ENCODE results near the gene LCE1A. TPM values are rescaled to one million over a fixed set of nuclear protein-coding genes. Genes with fewer than 3 reads are reported as not detected.

Gene LCE1A
- total and polyA plus RNA-seq, 2 of the 8 experiments (the other 6 are each of a cell fraction or from before 2014, with no cell fraction given), result not detected

DNA sequence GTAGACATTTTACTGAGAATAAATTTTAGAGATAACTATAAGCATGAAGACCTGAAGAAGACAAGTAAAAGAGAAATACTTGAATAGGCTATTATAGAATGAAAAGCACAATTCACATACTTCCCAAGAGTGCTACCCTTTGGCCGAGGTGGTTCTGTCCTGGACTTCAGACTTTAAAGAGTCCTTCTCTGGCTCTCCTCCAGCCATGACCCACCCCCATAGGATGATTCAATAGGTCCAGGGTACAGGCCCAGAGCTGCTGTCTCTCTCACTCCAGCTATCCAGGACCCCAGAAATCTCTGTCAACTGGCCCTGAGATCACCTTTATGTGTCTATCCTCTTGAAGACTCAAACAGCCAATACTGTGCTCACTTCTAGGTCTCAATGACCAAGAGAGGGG is 49.6 kb downstream of the LCE1A start (continued):
- TF ChIP-seq FOSL1 (IDR thresholded peaks at IDR 0.05; ENCODE audit: insufficient read depth, low read depth, low read length) (no peak), TAF7 (optimal IDR thresholded peaks at IDR 0.05; ENCODE audit: borderline replicate concordance, low read depth, low read length) (no peak), BACH1 (IDR thresholded peaks at IDR 0.05; ENCODE audit: low read length) (no peak)
- TF ChIP-seq, protein P1, sequence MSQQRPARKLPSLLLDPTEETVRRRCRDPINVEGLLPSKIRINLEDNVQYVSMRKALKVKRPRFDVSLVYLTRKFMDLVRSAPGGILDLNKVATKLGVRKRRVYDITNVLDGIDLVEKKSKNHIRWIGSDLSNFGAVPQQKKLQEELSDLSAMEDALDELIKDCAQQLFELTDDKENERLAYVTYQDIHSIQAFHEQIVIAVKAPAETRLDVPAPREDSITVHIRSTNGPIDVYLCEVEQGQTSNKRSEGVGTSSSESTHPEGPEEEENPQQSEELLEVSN (IDR thresholded peaks at IDR 0.05), result no peak

Other genes with a start within 250 kb of the LCE1A start
- not detected in 2 replicates for gene LCE3D, start 247.0 kb upstream of the LCE1A start, total RNA-seq (2021; fragmentation: NEBNext Ultra II Directional; extraction: Animal tissue kit (Norgen Biotek cat#: 25700))
- gene LCE3D, start 247.0 kb upstream of the LCE1A start, polyA plus RNA-seq (2011; rRNA removed), result not detected in 2 replicates
- not detected in 2 replicates for gene LCE3C, start 227.2 kb upstream of the LCE1A start, total RNA-seq (2021; fragmentation: NEBNext Ultra II Directional; extraction: Animal tissue kit (Norgen Biotek cat#: 25700))
- not detected in 2 replicates for gene LCE3C, start 227.2 kb upstream of the LCE1A start, polyA plus RNA-seq (2011; rRNA removed)
- gene LCE3B, start 213.7 kb upstream of the LCE1A start, total RNA-seq (2021; fragmentation: NEBNext Ultra II Directional; extraction: Animal tissue kit (Norgen Biotek cat#: 25700)), result not detected in 2 replicates
- not detected in 2 replicates for gene LCE3B, start 213.7 kb upstream of the LCE1A start, polyA plus RNA-seq (2011; rRNA removed)
- gene LCE3A, start 204.4 kb upstream of the LCE1A start, total RNA-seq (2021; fragmentation: NEBNext Ultra II Directional; extraction: Animal tissue kit (Norgen Biotek cat#: 25700)), result not detected in 2 replicates
- not detected in 2 replicates for gene LCE3A, start 204.4 kb upstream of the LCE1A start, polyA plus RNA-seq (2011; rRNA removed)
- gene LCE2D, start 164.1 kb upstream of the LCE1A start, total RNA-seq (2021; fragmentation: NEBNext Ultra II Directional; extraction: Animal tissue kit (Norgen Biotek cat#: 25700)), result not detected in 2 replicates
- gene LCE2D, start 164.1 kb upstream of the LCE1A start, polyA plus RNA-seq (2011; rRNA removed), result not detected in 2 replicates
- not detected in 2 replicates for gene LCE2C, start 152.2 kb upstream of the LCE1A start, total RNA-seq (2021; fragmentation: NEBNext Ultra II Directional; extraction: Animal tissue kit (Norgen Biotek cat#: 25700))
- not detected in 2 replicates for gene LCE2C, start 152.2 kb upstream of the LCE1A start, polyA plus RNA-seq (2011; rRNA removed)
- gene LCE2B, start 141.3 kb upstream of the LCE1A start, total RNA-seq (2021; fragmentation: NEBNext Ultra II Directional; extraction: Animal tissue kit (Norgen Biotek cat#: 25700)), result not detected in 2 replicates
- not detected in 2 replicates for gene LCE2B, start 141.3 kb upstream of the LCE1A start, polyA plus RNA-seq (2011; rRNA removed)
- gene LCE2A, start 129.1 kb upstream of the LCE1A start, total RNA-seq (2021; fragmentation: NEBNext Ultra II Directional; extraction: Animal tissue kit (Norgen Biotek cat#: 25700)), result not detected in 2 replicates
- not detected in 2 replicates for gene LCE2A, start 129.1 kb upstream of the LCE1A start, polyA plus RNA-seq (2011; rRNA removed)
- gene LCE4A, start 119.3 kb upstream of the LCE1A start, total RNA-seq (2021; fragmentation: NEBNext Ultra II Directional; extraction: Animal tissue kit (Norgen Biotek cat#: 25700)), result not detected in 2 replicates
- not detected in 2 replicates for gene LCE4A, start 119.3 kb upstream of the LCE1A start, polyA plus RNA-seq (2011; rRNA removed)
- gene KPRP, start 69.4 kb upstream of the LCE1A start, total RNA-seq (2021; fragmentation: NEBNext Ultra II Directional; extraction: Animal tissue kit (Norgen Biotek cat#: 25700)), result not detected in 2 replicates
- gene KPRP, start 69.4 kb upstream of the LCE1A start, polyA plus RNA-seq (2011; rRNA removed), result not detected in 2 replicates
- not detected in 2 replicates for gene LCE1F, start 52.3 kb upstream of the LCE1A start, total RNA-seq (2021; fragmentation: NEBNext Ultra II Directional; extraction: Animal tissue kit (Norgen Biotek cat#: 25700))
- gene LCE1F, start 52.3 kb upstream of the LCE1A start, polyA plus RNA-seq (2011; rRNA removed), result not detected in 2 replicates
- gene LCE1E, start 41.2 kb upstream of the LCE1A start, total RNA-seq (2021; fragmentation: NEBNext Ultra II Directional; extraction: Animal tissue kit (Norgen Biotek cat#: 25700)), result not detected in 2 replicates
- not detected in 2 replicates for gene LCE1E, start 41.2 kb upstream of the LCE1A start, polyA plus RNA-seq (2011; rRNA removed)
- not detected in 2 replicates for gene LCE1D, start 30.8 kb upstream of the LCE1A start, total RNA-seq (2021; fragmentation: NEBNext Ultra II Directional; extraction: Animal tissue kit (Norgen Biotek cat#: 25700))
- gene LCE1D, start 30.8 kb upstream of the LCE1A start, polyA plus RNA-seq (2011; rRNA removed), result not detected in 2 replicates
- not detected in 2 replicates for gene LCE1C, start 20.8 kb upstream of the LCE1A start, total RNA-seq (2021; fragmentation: NEBNext Ultra II Directional; extraction: Animal tissue kit (Norgen Biotek cat#: 25700))
- not detected in 2 replicates for gene LCE1C, start 20.8 kb upstream of the LCE1A start, polyA plus RNA-seq (2011; rRNA removed)
- gene LCE1B, start 15.5 kb upstream of the LCE1A start, total RNA-seq (2021; fragmentation: NEBNext Ultra II Directional; extraction: Animal tissue kit (Norgen Biotek cat#: 25700)), result not detected in 2 replicates
- not detected in 2 replicates for gene LCE1B, start 15.5 kb upstream of the LCE1A start, polyA plus RNA-seq (2011; rRNA removed)
- not detected in 2 replicates for gene LCE6A, start 15.4 kb downstream of the LCE1A start, total RNA-seq (2021; fragmentation: NEBNext Ultra II Directional; extraction: Animal tissue kit (Norgen Biotek cat#: 25700))
- gene LCE6A, start 15.4 kb downstream of the LCE1A start, polyA plus RNA-seq (2011; rRNA removed), result not detected in 2 replicates
- not detected in 2 replicates for gene LCE7A, start 32.5 kb downstream of the LCE1A start, total RNA-seq (2021; fragmentation: NEBNext Ultra II Directional; extraction: Animal tissue kit (Norgen Biotek cat#: 25700))
- not detected in 2 replicates for gene LCE7A, start 32.5 kb downstream of the LCE1A start, polyA plus RNA-seq (2011; rRNA removed)
- gene SMCP, start 50.8 kb downstream of the LCE1A start, total RNA-seq (2021; fragmentation: NEBNext Ultra II Directional; extraction: Animal tissue kit (Norgen Biotek cat#: 25700)), result not detected in 2 replicates
- gene SMCP, start 50.8 kb downstream of the LCE1A start, polyA plus RNA-seq (2011; rRNA removed), result not detected in 2 replicates
- not detected in 2 replicates for gene IVL, start 81.1 kb downstream of the LCE1A start, total RNA-seq (2021; fragmentation: NEBNext Ultra II Directional; extraction: Animal tissue kit (Norgen Biotek cat#: 25700))
- not detected in 2 replicates for gene IVL, start 81.1 kb downstream of the LCE1A start, polyA plus RNA-seq (2011; rRNA removed)
- gene SPRR5, start 119.7 kb downstream of the LCE1A start, total RNA-seq (2021; fragmentation: NEBNext Ultra II Directional; extraction: Animal tissue kit (Norgen Biotek cat#: 25700)), result not detected in 2 replicates
- not detected in 2 replicates for gene SPRR5, start 119.7 kb downstream of the LCE1A start, polyA plus RNA-seq (2011; rRNA removed)
- gene SPRR4, start 143.2 kb downstream of the LCE1A start, total RNA-seq (2021; fragmentation: NEBNext Ultra II Directional; extraction: Animal tissue kit (Norgen Biotek cat#: 25700)), result not detected in 2 replicates
- not detected in 2 replicates for gene SPRR4, start 143.2 kb downstream of the LCE1A start, polyA plus RNA-seq (2011; rRNA removed)
- gene SPRR1A, start 156.6 kb downstream of the LCE1A start, total RNA-seq (2021; fragmentation: NEBNext Ultra II Directional; extraction: Animal tissue kit (Norgen Biotek cat#: 25700)), result not detected in 2 replicates
- not detected in 2 replicates for gene SPRR1A, start 156.6 kb downstream of the LCE1A start, polyA plus RNA-seq (2011; rRNA removed)
- not detected in 2 replicates for gene SPRR3, start 174.3 kb downstream of the LCE1A start, total RNA-seq (2021; fragmentation: NEBNext Ultra II Directional; extraction: Animal tissue kit (Norgen Biotek cat#: 25700))
- not detected in 2 replicates for gene SPRR3, start 174.3 kb downstream of the LCE1A start, polyA plus RNA-seq (2011; rRNA removed)
- not detected in 2 replicates for gene SPRR1B, start 203.7 kb downstream of the LCE1A start, total RNA-seq (2021; fragmentation: NEBNext Ultra II Directional; extraction: Animal tissue kit (Norgen Biotek cat#: 25700))
- gene SPRR1B, start 203.7 kb downstream of the LCE1A start, polyA plus RNA-seq (2011; rRNA removed), result 0.16 and 0.23 TPM in 2 replicates
- not detected in 2 replicates for gene SPRR2D, start 213.6 kb downstream of the LCE1A start, total RNA-seq (2021; fragmentation: NEBNext Ultra II Directional; extraction: Animal tissue kit (Norgen Biotek cat#: 25700))
- gene SPRR2D, start 213.6 kb downstream of the LCE1A start, polyA plus RNA-seq (2011; rRNA removed), result not detected in 2 replicates
- not detected in 2 replicates for gene SPRR2A, start 230.0 kb downstream of the LCE1A start, total RNA-seq (2021; fragmentation: NEBNext Ultra II Directional; extraction: Animal tissue kit (Norgen Biotek cat#: 25700))
- not detected in 2 replicates for gene SPRR2A, start 230.0 kb downstream of the LCE1A start, polyA plus RNA-seq (2011; rRNA removed)
- gene SPRR2B, start 244.1 kb downstream of the LCE1A start, total RNA-seq (2021; fragmentation: NEBNext Ultra II Directional; extraction: Animal tissue kit (Norgen Biotek cat#: 25700)), result not detected in 2 replicates
- gene SPRR2B, start 244.1 kb downstream of the LCE1A start, polyA plus RNA-seq (2011; rRNA removed), result not detected in 2 replicates